ENCODE measurements around the gene NFILZ.
A peak's percentile ranks its signal among the peaks of the same experiment; 100 is the strongest.

Gene NFILZ

GRCh38 chr19:8641908-8642547 is 11.6 kb downstream of the NFILZ start:
- peak; percentile 62 for DNase-seq (ENCODE audit: low spot score)

GRCh38 chr19:8642561-8642960 is 12.1 kb downstream of the NFILZ start:
- DNase-seq (ENCODE audit: low spot score): peak; percentile 14

- no peak for DNase-seq (ENCODE audit: low spot score)
Measured at GRCh38 chr19:8643860-8644653, 13.6 kb downstream of the NFILZ start.

GRCh38 chr19:8648240-8648639 is 17.8 kb downstream of the NFILZ start:
- no peak for DNase-seq (ENCODE audit: low spot score)

- DNase-seq (ENCODE audit: low spot score): peak; percentile 41
Measured at GRCh38 chr19:8654591-8655339, 24.3 kb downstream of the NFILZ start.

- no peak for DNase-seq (ENCODE audit: low spot score)
Measured at GRCh38 chr19:8655340-8655709, 24.9 kb downstream of the NFILZ start.

GRCh38 chr19:8657869-8658268 is 27.4 kb downstream of the NFILZ start:
- DNase-seq (ENCODE audit: low spot score): no peak

- no peak for DNase-seq (ENCODE audit: low spot score)
Measured at GRCh38 chr19:8659905-8660304, 29.5 kb downstream of the NFILZ start.

- DNase-seq (ENCODE audit: low spot score): no peak
Measured at GRCh38 chr19:8662263-8662662, 31.8 kb downstream of the NFILZ start.

GRCh38 chr19:8663920-8664670 is 33.7 kb downstream of the NFILZ start:
- DNase-seq (ENCODE audit: low spot score): no peak

GRCh38 chr19:8664671-8665057 is 34.2 kb downstream of the NFILZ start:
- no peak for DNase-seq (ENCODE audit: low spot score)

- DNase-seq (ENCODE audit: low spot score): no peak
Measured at GRCh38 chr19:8665468-8666213, 35.2 kb downstream of the NFILZ start.

GRCh38 chr19:8666814-8667405 is 36.5 kb downstream of the NFILZ start:
- no peak for DNase-seq (ENCODE audit: low spot score)

GRCh38 chr19:8673276-8673891 is 43.0 kb downstream of the NFILZ start:
- DNase-seq (ENCODE audit: low spot score): no peak

- no peak for DNase-seq (ENCODE audit: low spot score)
Measured at GRCh38 chr19:8675066-8675465, 44.6 kb downstream of the NFILZ start.

GRCh38 chr19:8678244-8678807 is 47.9 kb downstream of the NFILZ start:
- DNase-seq (ENCODE audit: low spot score): no peak
